Liver (tissue), 9 donors: ENCODE data around the gene TMEM38B. TPM values are rescaled to one million over a fixed set of nuclear protein-coding genes. Genes with fewer than 3 reads are reported as not detected.

Experiments used
- DNase-seq: peaks from one replicate; pipeline ENCODE4 v3.0.0-alpha.2; 2017; ENCODE audit warnings: low spot score
- H3K27ac ChIP-seq, 2 donors: one replicate each; pipeline ENCODE4 v1.7.0; 2013; ENCODE audit warnings: inconsistent platforms in 2 of 2, low read length in 2 of 2, control low read depth in 1 of 2, low read depth in 1 of 2, mild to moderate bottlenecking in 1 of 2
- H3K27me3 ChIP-seq, 4 donors: one replicate each; pipeline versions ENCODE4 v1.6.1 to v1.7.0; 2013; ENCODE audit warnings: low read length in 3 of 4, inconsistent platforms in 1 of 4, mild to moderate bottlenecking in 1 of 4, moderate library complexity in 1 of 4; ENCODE audit not compliant: control insufficient read depth in 4 of 4, insufficient read depth in 4 of 4
- H3K36me3 ChIP-seq, 4 donors: one replicate each; pipeline versions ENCODE4 v1.6.1 to v1.7.0; 2013; ENCODE audit warnings: low read length in 3 of 4, mild to moderate bottlenecking in 3 of 4, low read depth in 1 of 4, moderate library complexity in 1 of 4; ENCODE audit not compliant: control insufficient read depth in 4 of 4, insufficient read depth in 3 of 4
- H3K4me1 ChIP-seq, 4 donors: one replicate each; pipeline versions ENCODE4 v1.6.1 to v1.7.0; 2013; ENCODE audit warnings: low read length in 3 of 4, mild to moderate bottlenecking in 3 of 4, moderate library complexity in 1 of 4; ENCODE audit not compliant: control insufficient read depth in 4 of 4, insufficient read depth in 4 of 4
- H3K4me3 ChIP-seq, 3 donors: one replicate each; pipeline versions ENCODE4 v1.6.1 to v1.7.0; 2013; ENCODE audit warnings: low read length in 3 of 3, control low read depth in 1 of 3, low read depth in 1 of 3, mild to moderate bottlenecking in 1 of 3
- H3K9ac ChIP-seq, 2 donors: one replicate each; pipeline ENCODE4 v1.7.0; 2013; ENCODE audit warnings: low read length in 2 of 2, mild to moderate bottlenecking in 2 of 2, moderate library complexity in 2 of 2, control low read depth in 1 of 2, low read depth in 1 of 2
- H3K9me3 ChIP-seq, 4 donors: one replicate each; pipeline versions ENCODE4 v1.6.1 to v1.7.0; 2013; ENCODE audit warnings: low read length in 3 of 4; ENCODE audit not compliant: control insufficient read depth in 4 of 4
- EGR1 ChIP-seq, 2 donors: IDR thresholded peaks; 2 replicates each; pipeline ENCODE4 v1.6.1; 2016 to 2018; ENCODE audit warnings: antibody characterized with exemption in 2 of 2, low read depth in 2 of 2
- FOXA1 ChIP-seq: IDR thresholded peaks from 2 replicates; pipeline ENCODE4 v1.6.1; 2016; ENCODE audit warnings: antibody characterized with exemption
- FOXA2 ChIP-seq: IDR thresholded peaks from 2 replicates; pipeline ENCODE4 v1.6.1; 2016; ENCODE audit warnings: antibody characterized with exemption
- GABPA ChIP-seq, 2 donors: IDR thresholded peaks in 1 of 2; conservative IDR thresholded peaks in 1 of 2; 2 replicates each; pipeline ENCODE4 v1.6.1; 2016; ENCODE audit warnings: antibody characterized with exemption in 2 of 2, mild to moderate bottlenecking in 1 of 2, moderate library complexity in 1 of 2
- HNF4A ChIP-seq, 2 donors: conservative IDR thresholded peaks; 2 replicates each; pipeline ENCODE4 v1.6.1; 2016; ENCODE audit warnings: antibody characterized with exemption in 2 of 2, mild to moderate bottlenecking in 2 of 2
- HNF4G ChIP-seq: IDR thresholded peaks from 2 replicates; pipeline ENCODE4 v1.6.1; 2016; ENCODE audit warnings: antibody characterized with exemption
- JUND ChIP-seq, 2 donors: IDR thresholded peaks; 2 replicates each; pipeline ENCODE4 v1.6.1; 2016; ENCODE audit warnings: antibody characterized with exemption in 2 of 2
- NR2F2 ChIP-seq: IDR thresholded peaks from 2 replicates; pipeline ENCODE4 v1.6.1; 2016; ENCODE audit warnings: antibody characterized with exemption
- RAD21 ChIP-seq, 2 donors: IDR thresholded peaks; 2 replicates each; pipeline ENCODE4 v1.6.1; 2016; ENCODE audit warnings: antibody characterized with exemption in 2 of 2, mild to moderate bottlenecking in 2 of 2
- RXRA ChIP-seq, 2 donors: IDR thresholded peaks; 2 replicates each; pipeline ENCODE4 v1.6.1; 2017 to 2018; ENCODE audit warnings: antibody characterized with exemption in 2 of 2, mild to moderate bottlenecking in 1 of 2
- TAF1 ChIP-seq: conservative IDR thresholded peaks from 2 replicates; pipeline ENCODE4 v1.6.1; 2016; ENCODE audit warnings: antibody characterized with exemption, mild to moderate bottlenecking
- YY1 ChIP-seq: IDR thresholded peaks from 2 replicates; pipeline ENCODE4 v1.6.1; 2016; ENCODE audit warnings: antibody characterized with exemption, mild to moderate bottlenecking
- whole genome bisulfite sequencing: extraction: QIAGEN DNeasy Blood & Tissue Kit; methylation state at CpG from one replicate; pipeline ENCODE4 v1.1.7; 2013; 5-methylcytosine and 5-hydroxymethylcytosine counted together
- polyA plus RNA-seq, 2 donors: library from polyadenylated mRNA; stranded (reverse) in 1 of 2; unstranded in 1 of 2; fragments of 200-250 nt in 1 of 2; fragments of >200 nt in 1 of 2; fragmentation: Nextera tagmentation in 1 of 2; extraction: Ambion mirVana in 1 of 2; gene quantifications; one replicate each; pipeline versions ENCODE4 v1.2.1 to v1.2.3, GENCODE V29; 2013 to 2015
- total RNA-seq, 2 donors: library from RNA; depleted of rRNA; stranded (reverse); fragments of >200 nt; gene quantifications; one replicate each; pipeline ENCODE4 v1.2.3, GENCODE V29; 2014
- TF ChIP-seq, protein P1 (sequence below): IDR thresholded peaks from 2 replicates; pipeline ENCODE4 v1.6.1; 2016; ENCODE audit warnings: antibody characterized with exemption
- TF ChIP-seq, protein P2 (sequence below): IDR thresholded peaks from 2 replicates; pipeline ENCODE4 v1.6.1; 2016; ENCODE audit warnings: antibody characterized with exemption, mild to moderate bottlenecking
- TF ChIP-seq, protein P3 (sequence below): IDR thresholded peaks from 2 replicates; pipeline ENCODE4 v1.6.1; 2016; ENCODE audit warnings: antibody characterized with exemption
- donor health status: healthy.
- donor health status: healthy.
- donor health status: healthy.
- donor health status: healthy.
- donor health status: healthy.

The TMEM38B gene
- total and polyA plus RNA-seq, 4 donors: 7.4 to 21.6 (median 9.2) TPM

DNA sequence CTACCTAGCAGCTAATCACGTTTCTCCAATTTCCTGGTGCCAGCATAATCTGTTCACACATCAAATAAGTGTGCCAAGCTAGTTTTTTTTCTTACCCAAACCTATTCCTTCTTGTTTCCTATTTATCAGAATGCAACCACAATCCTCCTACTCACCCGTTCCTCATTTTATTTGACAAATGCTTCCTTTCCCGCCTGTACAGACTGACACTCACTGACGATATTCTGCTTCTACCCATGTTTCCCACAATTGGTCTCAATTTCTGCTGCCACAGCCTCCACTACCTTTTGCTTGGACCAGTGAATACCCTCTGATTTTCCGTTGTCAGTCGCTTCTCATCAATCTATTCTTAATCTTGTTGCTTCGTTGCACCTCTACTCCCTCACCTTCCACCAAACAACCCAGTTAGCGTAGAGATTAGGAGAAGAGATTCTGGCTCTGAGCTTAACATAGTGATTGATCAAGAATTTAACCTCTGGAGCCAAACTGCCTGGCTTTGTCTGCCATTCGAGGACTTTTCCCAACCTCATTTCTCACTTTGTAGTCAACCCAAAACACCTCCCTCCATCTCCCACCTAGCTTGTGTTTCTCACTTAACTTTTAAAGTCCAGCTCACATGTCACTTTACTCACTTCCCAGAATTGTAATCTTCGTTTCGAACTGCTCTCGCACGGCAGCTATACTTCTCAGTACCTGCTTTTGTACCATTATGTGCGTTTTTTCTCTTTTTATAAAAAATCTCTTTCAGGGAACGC is 729 bp upstream of the TMEM38B start:
- no peak for DNase-seq
- peaks cover 0 to 22% (median 14%) of the 10 kb centered on the region in 4 donors for H3K4me1 ChIP-seq
- no peaks in the 10 kb centered on the region for H3K36me3 ChIP-seq
- no peaks in the 10 kb centered on the region for H3K9me3 ChIP-seq
- H3K4me3 ChIP-seq: peak overlapping the region; percentile 70 to 97 (median 89)
- TF ChIP-seq YY1: peak; percentile 23
- TF ChIP-seq HNF4A (conservative IDR thresholded peaks at IDR 0.05): no peak
- H3K9ac ChIP-seq: peak overlapping the region; percentile 10 to 49
- no peaks in the 10 kb centered on the region for H3K27me3 ChIP-seq
- WGBS: 2% methylated on average over 15 of the region's 15 CpGs
- peak overlapping the region; percentile 64 to 74 for H3K27ac ChIP-seq

DNA sequence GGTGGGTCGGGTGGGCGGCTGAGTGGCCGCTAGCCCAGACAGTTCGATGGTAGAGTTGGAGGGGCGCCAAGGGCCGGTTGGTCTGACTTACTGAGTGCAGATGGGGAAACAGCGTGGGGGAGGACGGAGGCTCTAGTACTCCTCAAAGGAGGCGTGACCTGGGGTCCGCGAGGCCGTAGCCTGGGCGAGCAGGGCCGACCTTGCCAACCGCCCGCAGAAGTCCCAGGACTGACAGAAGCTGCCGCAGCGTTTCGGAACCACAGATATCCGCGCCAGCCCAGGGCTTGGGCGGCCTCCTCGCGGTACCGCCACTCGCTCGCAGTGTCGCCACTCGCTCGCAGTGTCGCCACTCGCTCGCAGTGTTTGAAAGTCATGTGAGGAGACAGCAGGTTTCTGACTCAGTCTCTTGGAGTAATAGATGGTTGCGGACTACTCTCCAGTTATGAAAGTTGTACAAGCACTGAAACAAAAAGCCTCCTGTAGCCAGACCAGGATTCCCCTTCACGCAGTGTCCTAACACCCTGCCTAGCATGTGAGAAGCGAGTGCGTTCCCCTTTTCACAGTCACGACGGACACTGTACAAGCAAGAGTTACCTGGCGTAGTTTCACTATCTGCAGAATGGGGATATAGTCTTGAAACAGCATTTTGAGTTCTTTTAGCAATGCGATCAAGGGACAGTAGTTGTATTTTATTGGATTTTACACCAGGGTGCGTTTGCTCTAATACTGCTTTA is 674 bp downstream of the TMEM38B start:
- DNase-seq: peak; percentile 61
- no peaks in the 10 kb centered on the region for H3K27me3 ChIP-seq
- H3K4me1 ChIP-seq: peaks cover 0 to 22% (median 14%) of the 10 kb centered on the region in 4 donors
- TF ChIP-seq, protein P1, sequence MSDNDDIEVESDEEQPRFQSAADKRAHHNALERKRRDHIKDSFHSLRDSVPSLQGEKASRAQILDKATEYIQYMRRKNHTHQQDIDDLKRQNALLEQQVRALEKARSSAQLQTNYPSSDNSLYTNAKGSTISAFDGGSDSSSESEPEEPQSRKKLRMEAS: peak; percentile 40
- TF ChIP-seq, protein P2, sequence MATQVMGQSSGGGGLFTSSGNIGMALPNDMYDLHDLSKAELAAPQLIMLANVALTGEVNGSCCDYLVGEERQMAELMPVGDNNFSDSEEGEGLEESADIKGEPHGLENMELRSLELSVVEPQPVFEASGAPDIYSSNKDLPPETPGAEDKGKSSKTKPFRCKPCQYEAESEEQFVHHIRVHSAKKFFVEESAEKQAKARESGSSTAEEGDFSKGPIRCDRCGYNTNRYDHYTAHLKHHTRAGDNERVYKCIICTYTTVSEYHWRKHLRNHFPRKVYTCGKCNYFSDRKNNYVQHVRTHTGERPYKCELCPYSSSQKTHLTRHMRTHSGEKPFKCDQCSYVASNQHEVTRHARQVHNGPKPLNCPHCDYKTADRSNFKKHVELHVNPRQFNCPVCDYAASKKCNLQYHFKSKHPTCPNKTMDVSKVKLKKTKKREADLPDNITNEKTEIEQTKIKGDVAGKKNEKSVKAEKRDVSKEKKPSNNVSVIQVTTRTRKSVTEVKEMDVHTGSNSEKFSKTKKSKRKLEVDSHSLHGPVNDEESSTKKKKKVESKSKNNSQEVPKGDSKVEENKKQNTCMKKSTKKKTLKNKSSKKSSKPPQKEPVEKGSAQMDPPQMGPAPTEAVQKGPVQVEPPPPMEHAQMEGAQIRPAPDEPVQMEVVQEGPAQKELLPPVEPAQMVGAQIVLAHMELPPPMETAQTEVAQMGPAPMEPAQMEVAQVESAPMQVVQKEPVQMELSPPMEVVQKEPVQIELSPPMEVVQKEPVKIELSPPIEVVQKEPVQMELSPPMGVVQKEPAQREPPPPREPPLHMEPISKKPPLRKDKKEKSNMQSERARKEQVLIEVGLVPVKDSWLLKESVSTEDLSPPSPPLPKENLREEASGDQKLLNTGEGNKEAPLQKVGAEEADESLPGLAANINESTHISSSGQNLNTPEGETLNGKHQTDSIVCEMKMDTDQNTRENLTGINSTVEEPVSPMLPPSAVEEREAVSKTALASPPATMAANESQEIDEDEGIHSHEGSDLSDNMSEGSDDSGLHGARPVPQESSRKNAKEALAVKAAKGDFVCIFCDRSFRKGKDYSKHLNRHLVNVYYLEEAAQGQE: no peak
- TF ChIP-seq YY1 (peak; percentile 43), TAF1 (no peak)
- no peaks in the 10 kb centered on the region for H3K36me3 ChIP-seq
- peak overlapping the region; percentile 70 to 97 (median 89) for H3K4me3 ChIP-seq
- under 1% methylated on average over 42 of the region's 42 CpGs for WGBS
- H3K9me3 ChIP-seq: no peaks in the 10 kb centered on the region
- H3K27ac ChIP-seq: peak overlapping the region; percentile 64 to 74
- peak overlapping the region; percentile 71 to 75 for H3K9ac ChIP-seq

DNA sequence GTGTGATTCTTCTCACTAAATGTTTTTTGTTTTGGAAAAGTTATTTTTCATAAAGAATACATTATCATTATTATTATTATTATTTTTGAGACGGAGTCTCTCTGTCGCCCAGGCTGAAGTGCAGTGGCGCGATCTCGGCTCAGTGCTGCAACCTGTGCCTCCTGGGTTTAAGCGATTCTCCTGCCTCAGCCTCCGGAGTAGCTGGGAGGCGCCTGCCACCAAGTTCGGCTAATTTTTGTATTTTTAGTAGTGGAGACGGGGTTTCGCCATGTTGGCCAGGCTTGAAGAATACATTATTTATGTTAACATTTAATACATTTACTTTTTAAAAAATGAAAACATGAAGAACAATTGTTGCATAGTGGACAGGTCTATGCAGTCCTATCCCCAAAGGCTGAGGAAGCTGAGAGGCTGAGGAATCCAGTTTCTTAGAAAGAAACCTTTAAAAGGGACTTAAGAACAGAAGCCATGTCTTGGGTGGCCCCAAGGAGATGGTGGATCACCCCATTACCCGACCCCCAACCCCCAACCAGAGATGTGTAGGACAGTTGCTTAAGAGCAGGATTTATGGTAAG is 2.0 kb downstream of the TMEM38B start:
- Histone ChIP-seq H3K27ac (no peak overlapping the region), H3K9me3 (no peaks in the 10 kb centered on the region), H3K9ac (no peak overlapping the region), H3K27me3 (no peaks in the 10 kb centered on the region), H3K4me3 (no peak overlapping the region), H3K36me3 (no peaks in the 10 kb centered on the region), H3K4me1 (peaks cover 3 to 22% (median 14%) of the 10 kb centered on the region in 4 donors)
- TF ChIP-seq, protein P2: no peak
- TF ChIP-seq EGR1 (IDR thresholded peaks at IDR 0.05; ENCODE audit: low read depth in 2 of 2) (no peak), HNF4A (conservative IDR thresholded peaks at IDR 0.05) (no peak), RXRA (IDR thresholded peaks at IDR 0.05) (no peak), YY1 (no peak), FOXA1 (no peak), RAD21 (IDR thresholded peaks at IDR 0.05) (no peak), JUND (IDR thresholded peaks at IDR 0.05) (no peak), NR2F2 (no peak), FOXA2 (no peak), TAF1 (no peak), GABPA (IDR thresholded peaks at IDR 0.05 in 1 of 2, conservative IDR thresholded peaks at IDR 0.05 in 1 of 2) (no peak), HNF4G (no peak)
- TF ChIP-seq, protein P3, sequence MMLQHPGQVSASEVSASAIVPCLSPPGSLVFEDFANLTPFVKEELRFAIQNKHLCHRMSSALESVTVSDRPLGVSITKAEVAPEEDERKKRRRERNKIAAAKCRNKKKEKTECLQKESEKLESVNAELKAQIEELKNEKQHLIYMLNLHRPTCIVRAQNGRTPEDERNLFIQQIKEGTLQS: no peak
- TF ChIP-seq, protein P1: no peak
- DNase-seq: no peak
- 97% methylated on average over 12 of the region's 12 CpGs for WGBS
